Measurements from ENCODE around the gene PPM1H. TPM values are rescaled to one million over a fixed set of nuclear protein-coding genes. Genes with fewer than 3 reads are reported as not detected.

PPM1H gene
- total RNA-seq, 1 experiment from 2014 or later, result 65.7 TPM

GRCh38 chr12:62622177-62622576 is 312.8 kb downstream of the PPM1H start:
- in situ Hi-C loops (cut with HindIII; ENCODE audit: low sequenced_read_pairs), result no loop called here
- DNase-seq (ENCODE audit: low spot score), result no peak

- DNase-seq (ENCODE audit: low spot score), result no peak
- in situ Hi-C loops (cut with HindIII; ENCODE audit: low sequenced_read_pairs), result no loop called here
Measured at GRCh38 chr12:62621101-62621638, 313.8 kb downstream of the PPM1H start.

DNA sequence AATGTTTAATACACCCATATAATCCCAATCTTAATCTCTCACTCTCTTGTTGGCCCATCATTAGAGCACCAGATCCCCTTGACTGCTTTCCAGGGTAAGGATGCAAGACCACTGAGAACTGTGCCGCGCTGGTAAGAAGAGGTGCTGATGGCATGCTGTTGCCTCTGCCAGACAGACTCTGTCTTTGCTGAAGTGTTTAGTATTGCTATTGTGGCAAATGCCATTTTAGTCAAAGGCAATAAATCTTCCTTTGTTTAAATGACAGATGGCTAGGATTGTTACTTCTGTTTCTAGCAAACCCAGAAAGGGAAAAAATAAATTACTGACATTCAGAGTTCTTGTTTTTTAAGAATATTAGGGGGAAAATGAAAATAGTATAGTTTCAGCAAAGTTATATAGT is 316.0 kb downstream of the PPM1H start:
- in situ Hi-C loops (cut with HindIII; ENCODE audit: low sequenced_read_pairs), result no loop called here
- no peak for DNase-seq (ENCODE audit: low spot score)

DNA sequence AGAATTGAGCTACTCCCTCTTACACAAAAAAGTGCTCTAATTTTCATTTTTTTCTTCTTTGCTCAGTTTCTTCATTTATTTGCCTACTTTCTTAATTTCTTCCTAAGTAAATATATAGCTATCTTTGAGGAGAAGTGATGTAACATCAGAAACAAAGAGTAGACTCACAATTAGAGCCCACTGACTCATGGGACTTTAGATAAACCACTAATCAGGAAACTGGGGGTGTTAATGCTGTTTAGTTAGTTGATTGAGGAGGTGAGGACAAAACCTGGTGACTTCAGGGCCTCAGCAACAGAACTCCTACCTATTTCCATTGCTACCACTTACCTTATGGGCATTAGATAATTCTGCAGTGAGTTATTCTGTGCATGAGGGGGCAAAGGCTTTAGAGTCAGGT is 316.6 kb downstream of the PPM1H start:
- in situ Hi-C loops (cut with HindIII; ENCODE audit: low sequenced_read_pairs), result no loop called here
- DNase-seq (ENCODE audit: low spot score), result no peak

GRCh38 chr12:62613081-62613480 is 321.9 kb downstream of the PPM1H start:
- no peak for DNase-seq (ENCODE audit: low spot score)
- in situ Hi-C loops (cut with HindIII; ENCODE audit: low sequenced_read_pairs), result no loop called here

- DNase-seq (ENCODE audit: low spot score), result no peak
- in situ Hi-C loops (cut with HindIII; ENCODE audit: low sequenced_read_pairs), result no loop called here
Measured at GRCh38 chr12:62606654-62607053, 328.3 kb downstream of the PPM1H start.

GRCh38 chr12:62605981-62606380 is 329.0 kb downstream of the PPM1H start:
- peak; percentile 25 for DNase-seq (ENCODE audit: low spot score)
- in situ Hi-C loops (cut with HindIII; ENCODE audit: low sequenced_read_pairs), result no loop called here

DNA sequence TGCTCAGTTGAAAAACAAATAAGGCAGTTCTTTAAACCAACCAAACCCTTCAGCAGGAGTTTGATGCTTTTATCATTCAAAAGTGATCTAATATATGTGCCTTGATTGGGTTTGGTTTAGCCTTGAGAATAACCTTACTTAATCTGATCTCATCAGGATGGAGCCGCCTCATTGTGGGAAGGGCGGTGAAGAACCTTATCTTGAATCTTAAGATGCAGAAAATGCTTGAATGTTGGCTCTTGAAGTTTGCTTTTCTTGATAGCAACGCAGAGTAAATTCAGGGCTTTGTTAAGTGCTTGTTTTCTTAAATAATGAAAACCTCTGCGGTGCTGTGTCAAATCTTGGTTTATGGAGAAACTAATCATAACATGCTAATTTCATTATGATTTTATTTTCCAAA is 330.1 kb downstream of the PPM1H start:
- in situ Hi-C loops (cut with HindIII; ENCODE audit: low sequenced_read_pairs), result no loop called here
- DNase-seq (ENCODE audit: low spot score), result peak; percentile 45

- in situ Hi-C loops (cut with HindIII; ENCODE audit: low sequenced_read_pairs), result no loop called here
- DNase-seq (ENCODE audit: low spot score), result peak; percentile 34
Measured at GRCh38 chr12:62604373-62604772, 330.6 kb downstream of the PPM1H start.

GRCh38 chr12:62603811-62604098 is 331.2 kb downstream of the PPM1H start:
- in situ Hi-C loops (cut with HindIII; ENCODE audit: low sequenced_read_pairs), result no loop called here
- no peak for DNase-seq (ENCODE audit: low spot score)

DNA sequence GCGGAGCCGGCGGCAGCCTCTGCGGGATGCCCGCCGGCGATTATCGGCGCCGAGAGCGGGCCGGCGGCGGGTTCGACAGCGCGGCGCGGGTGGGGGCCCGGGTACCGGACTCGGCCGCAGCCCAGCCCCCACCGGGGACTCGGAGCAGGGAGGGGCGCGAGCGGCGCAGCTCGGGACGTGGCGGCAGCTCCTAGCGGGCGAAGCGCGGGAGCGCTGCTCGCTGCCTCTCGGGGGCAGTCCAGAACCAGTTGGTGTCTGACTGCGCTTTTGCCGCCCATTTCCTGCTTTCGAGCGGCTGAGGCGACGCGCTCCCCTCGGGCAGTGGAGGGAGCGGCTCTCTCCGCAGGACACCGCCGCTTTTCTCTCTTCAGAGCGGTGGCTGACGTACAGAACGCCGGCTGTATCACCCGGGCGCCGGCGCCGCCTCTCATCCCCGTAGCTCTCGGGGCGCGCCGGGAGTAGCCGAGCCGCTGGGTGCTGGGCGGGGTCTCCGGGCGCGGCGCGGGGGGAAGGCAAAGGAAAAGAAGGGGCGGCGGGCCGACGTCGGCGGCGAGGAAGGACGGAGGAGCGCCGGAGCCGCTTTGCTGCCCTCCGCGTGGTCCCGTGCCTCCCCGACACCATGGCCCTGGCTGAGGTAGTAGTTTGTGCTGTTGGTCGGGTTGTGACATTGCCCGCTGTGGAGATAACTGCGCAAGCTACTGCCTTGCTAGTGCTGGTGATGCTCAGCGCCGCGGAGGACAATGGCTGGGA is 331.7 kb downstream of the PPM1H start:
- in situ Hi-C loops (cut with HindIII; ENCODE audit: low sequenced_read_pairs), result no loop called here
- DNase-seq (ENCODE audit: low spot score), result peak; percentile 90

- in situ Hi-C loops (cut with HindIII; ENCODE audit: low sequenced_read_pairs), result no loop called here
- DNase-seq (ENCODE audit: low spot score), result peak; percentile 84
Measured at GRCh38 chr12:62602255-62603060, 332.5 kb downstream of the PPM1H start.

DNA sequence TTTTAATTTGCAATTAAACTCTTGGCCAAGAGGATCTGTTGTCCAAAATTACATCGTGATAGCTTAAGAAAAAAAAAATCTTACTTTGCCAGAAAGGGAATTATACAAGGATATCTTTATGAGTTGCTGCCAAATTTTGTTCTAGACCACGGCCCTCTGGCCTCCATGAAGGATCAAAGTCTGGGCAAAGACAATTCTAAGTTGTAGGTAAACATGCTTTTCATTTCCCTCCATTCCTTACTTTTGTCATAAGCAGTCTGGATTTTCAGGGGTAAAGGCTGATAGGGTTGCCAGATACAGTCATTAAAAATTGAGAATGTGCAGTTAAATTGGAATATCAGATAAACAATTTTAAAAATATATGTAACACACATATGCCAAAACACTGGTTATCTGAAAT is 333.2 kb downstream of the PPM1H start:
- in situ Hi-C loops (cut with HindIII; ENCODE audit: low sequenced_read_pairs), result no loop called here
- DNase-seq (ENCODE audit: low spot score), result no peak

GRCh38 chr12:62599854-62600437 is 335.0 kb downstream of the PPM1H start:
- in situ Hi-C loops (cut with HindIII; ENCODE audit: low sequenced_read_pairs), result no loop called here
- no peak for DNase-seq (ENCODE audit: low spot score)

DNA sequence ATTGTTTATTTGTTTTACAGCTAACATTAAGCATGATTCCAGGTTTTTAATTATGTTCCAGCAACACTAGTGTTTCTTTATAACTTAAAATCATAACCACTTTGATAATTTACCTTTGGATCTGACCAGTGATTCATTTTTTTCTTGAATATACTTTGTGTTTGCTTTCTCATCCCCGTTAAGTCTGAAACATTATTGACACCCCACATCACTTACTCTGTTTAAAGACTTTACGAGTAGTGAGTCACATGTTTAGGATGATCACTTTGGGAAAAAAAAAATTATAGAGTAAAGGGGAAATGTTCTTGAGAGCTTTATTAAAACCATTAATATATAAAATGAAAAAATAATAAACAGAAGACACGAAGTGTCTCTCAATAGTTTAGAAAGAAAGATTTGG is 336.1 kb downstream of the PPM1H start:
- in situ Hi-C loops (cut with HindIII; ENCODE audit: low sequenced_read_pairs), result no loop called here
- no peak for DNase-seq (ENCODE audit: low spot score)

DNA sequence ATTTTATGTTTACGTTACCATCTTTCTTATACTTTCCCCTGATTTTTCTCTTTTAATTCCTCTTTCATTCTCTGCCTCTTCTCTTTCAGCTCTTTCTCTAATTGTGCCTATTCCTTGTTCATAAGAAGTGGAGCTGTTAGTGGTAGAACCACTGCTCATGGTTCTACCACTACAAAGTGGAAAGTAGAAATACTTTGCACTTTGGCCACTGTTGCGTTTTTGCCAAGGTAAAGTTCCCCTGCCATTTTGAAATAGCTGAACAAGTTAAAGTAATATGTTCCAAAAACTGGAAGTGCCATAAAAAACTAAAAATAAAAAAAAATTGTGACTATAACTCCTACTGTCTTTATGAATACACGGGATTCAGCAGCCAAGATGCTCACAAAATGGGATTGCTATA is 337.7 kb downstream of the PPM1H start:
- in situ Hi-C loops (cut with HindIII; ENCODE audit: low sequenced_read_pairs), result no loop called here
- DNase-seq (ENCODE audit: low spot score), result no peak

Other genes starting within 250 kb of the PPM1H start
- gene AVPR1A, start 216.1 kb upstream of the PPM1H start, total RNA-seq (2014; rRNA removed; shearing (Covaris generic)), result 0.03 TPM in 1 of 2 replicates, not detected in the other

Data from G401 (cell line).